Gastrocnemius medialis (tissue), 4 donors: Measurements from ENCODE around the gene CD58. TPM values are rescaled to one million over a fixed set of nuclear protein-coding genes. Genes with fewer than 3 reads are reported as not detected.
"Not testable (repeated sequence)": the region's sequence is repeated elsewhere in the genome, so short reads cannot be mapped to it uniquely, and the experiment has no call there.

Source experiments
- ATAC-seq, 2 donors: fragments of 150-250 bp; one replicate each; pipeline ENCODE4 v1.9.1; 2016
- DNase-seq, 2 donors: peaks; one replicate each; pipeline ENCODE4 v3.0.0-alpha.2; 2019
- H3K27ac ChIP-seq, 4 donors: fragments of 200-600 bp; sonication (generic); 1 replicate in 1 of 4; 2 replicates in 3 of 4; pipeline ENCODE4 v1.5.1; 2016 to 2018; ENCODE audit warnings: mild to moderate bottlenecking in 2 of 4, moderate library complexity in 1 of 4
- H3K27me3 ChIP-seq, 3 donors: fragments of 200-600 bp; sonication (generic) in 2 of 3; 1 replicate in 1 of 3; 2 replicates in 2 of 3; pipeline versions ENCODE4 v1.5.1 to v1.6.0; 2016 to 2019; ENCODE audit warnings: mild to moderate bottlenecking in 1 of 3, moderate library complexity in 1 of 3
- H3K36me3 ChIP-seq, 2 donors: fragments of 200-600 bp; sonication (generic) in 1 of 2; one replicate each; pipeline ENCODE4 v1.5.1; 2017 to 2018
- H3K4me1 ChIP-seq, 2 donors: fragments of 200-600 bp; sonication (generic) in 1 of 2; one replicate each; pipeline ENCODE4 v1.5.1; 2016 to 2017; ENCODE audit warnings: mild to moderate bottlenecking in 2 of 2
- H3K4me3 ChIP-seq, 4 donors: fragments of 200-600 bp; sonication (generic) in 3 of 4; 1 replicate in 1 of 4; 2 replicates in 3 of 4; pipeline ENCODE4 v1.5.1; 2016 to 2019; ENCODE audit warnings: mild to moderate bottlenecking in 2 of 4
- H3K9me3 ChIP-seq, 3 donors: fragments of 200-600 bp; sonication (generic) in 2 of 3; 1 replicate in 1 of 3; 2 replicates in 2 of 3; pipeline ENCODE4 v1.5.1; 2016 to 2019
- CTCF ChIP-seq, 5 experiments: fragments of 450-650 bp in 3 of 5; fragments of 200-600 bp in 2 of 5; sonication (generic) in 2 of 5; IDR thresholded peaks in 4 of 5; conservative IDR thresholded peaks in 1 of 5; 1 replicate in 4 of 5; 2 replicates in 1 of 5; pipeline ENCODE4 v1.5.1; 2016 to 2019; ENCODE audit warnings: antibody characterized with exemption in 5 of 5, mild to moderate bottlenecking in 3 of 5, moderate library complexity in 3 of 5
- POLR2A ChIP-seq, 2 donors: fragments of 450-650 bp; IDR thresholded peaks; one replicate each; pipeline ENCODE4 v1.6.1; 2017; ENCODE audit warnings: antibody characterized with exemption in 2 of 2, mild to moderate bottlenecking in 2 of 2, moderate library complexity in 2 of 2
- in situ Hi-C, 4 donors: fragments of 200-750 bp; cut with MboI; loops; one replicate each; pipeline versions ENCODE4 v1.15.0 to v1.8.0; 2017; ENCODE audit warnings: low sequenced_read_pairs in 4 of 4
- intact Hi-C: fragments of 100-400 bp; cut with DNase I; formaldehyde crosslinking; loops from one replicate; pipeline ENCODE4 v1.15.1; 2023; ENCODE audit warnings: low total_unique reads
- total RNA-seq, 4 donors: library from RNA; depleted of rRNA; stranded (reverse); fragments of >200 nt; gene quantifications; one replicate each; pipeline versions ENCODE4 v1.1.0 to v1.2.3, GENCODE V29; 2016

The CD58 gene
- total RNA-seq, 4 donors from 2014 or later, result 4.1 to 15.9 (median 10.2) TPM

GRCh38 chr1:116605315-116605714 lies 34.5 kb upstream of the CD58 start:
- TF ChIP-seq CTCF (IDR thresholded peaks at IDR 0.05 in 4 of 5, conservative IDR thresholded peaks at IDR 0.05 in 1 of 5) (no peak), POLR2A (IDR thresholded peaks at IDR 0.05) (no peak)
- Histone ChIP-seq H3K9me3 (no peaks in the 10 kb centered on the region), H3K36me3 (no peaks in the 10 kb centered on the region), H3K27me3 (no peaks in the 10 kb centered on the region), H3K4me1 (no peaks in the 10 kb centered on the region), H3K27ac (no peak overlapping the region), H3K4me3 (no peak overlapping the region)
- in situ Hi-C loops, result no loop called here
- ATAC-seq (no peak), DNase-seq (no peak)
- intact Hi-C loops, result no loop called here

GRCh38 chr1:116604408-116604807 lies 33.6 kb upstream of the CD58 start:
- in situ Hi-C loops, H3K4me3 ChIP-seq, H3K27ac ChIP-seq, intact Hi-C loops, H3K4me1 ChIP-seq, H3K27me3 ChIP-seq, H3K36me3 ChIP-seq, H3K9me3 ChIP-seq, ATAC-seq, DNase-seq: not testable (repeated sequence)

GRCh38 chr1:116603646-116604045 lies 32.8 kb upstream of the CD58 start:
- intact Hi-C loops, H3K4me1 ChIP-seq, DNase-seq, in situ Hi-C loops, H3K27ac ChIP-seq, H3K9me3 ChIP-seq, H3K4me3 ChIP-seq, ATAC-seq, H3K27me3 ChIP-seq, H3K36me3 ChIP-seq: not testable (repeated sequence)

GRCh38 chr1:116599369-116599768 lies 28.5 kb upstream of the CD58 start:
- H3K4me3 ChIP-seq, intact Hi-C loops, ATAC-seq, H3K27me3 ChIP-seq, H3K27ac ChIP-seq, DNase-seq, H3K4me1 ChIP-seq, H3K36me3 ChIP-seq, H3K9me3 ChIP-seq: not testable (repeated sequence)
- in situ Hi-C loops, result loop anchor here in 1 of 4 donors (25.0 kb wide), 1 partner anchor 438 kb away; no protein-coding TSS in a partner anchor

- H3K27ac ChIP-seq, H3K4me3 ChIP-seq, ATAC-seq, H3K4me1 ChIP-seq, H3K9me3 ChIP-seq, intact Hi-C loops, H3K36me3 ChIP-seq, H3K27me3 ChIP-seq, DNase-seq: not testable (repeated sequence)
- in situ Hi-C loops, result loop anchor here in 1 of 4 donors (25.0 kb wide), 1 partner anchor 439 kb away; no protein-coding TSS in a partner anchor
These were observed 27.7 kb upstream of the CD58 start for GRCh38 chr1:116598420-116599036.

- H3K9me3 ChIP-seq, DNase-seq, H3K27me3 ChIP-seq, ATAC-seq, H3K4me1 ChIP-seq, intact Hi-C loops, H3K27ac ChIP-seq, H3K36me3 ChIP-seq, H3K4me3 ChIP-seq: not testable (repeated sequence)
- in situ Hi-C loops, result loop anchor here in 1 of 4 donors (25.0 kb wide), 1 partner anchor 440 kb away; no protein-coding TSS in a partner anchor
These were observed 26.6 kb upstream of the CD58 start for GRCh38 chr1:116597388-116597787.

GRCh38 chr1:116596742-116597307 lies 26.0 kb upstream of the CD58 start:
- H3K9me3 ChIP-seq, H3K27ac ChIP-seq, H3K4me3 ChIP-seq, H3K27me3 ChIP-seq, H3K36me3 ChIP-seq, ATAC-seq, DNase-seq, H3K4me1 ChIP-seq: not testable (repeated sequence)
- intact Hi-C loops, result loop anchor here (1.0 kb wide), 1 partner anchor 23 kb away; no protein-coding TSS in a partner anchor
- in situ Hi-C loops, result loop anchor here in 1 of 4 donors (25.0 kb wide), 1 partner anchor 440 kb away; no protein-coding TSS in a partner anchor
